ENCODE measurements around the gene CUZD1.

The CUZD1 gene

GRCh38 chr10:122852261-122852660 is 6.6 kb upstream of the CUZD1 start:
- no peak overlapping the region for H2AFZ ChIP-seq (ENCODE audit: low read depth)
- no peak overlapping the region for H3K27ac ChIP-seq
- no peaks in the 10 kb centered on the region for H4K20me1 ChIP-seq (ENCODE audit: insufficient read depth)
- no peak for TF ChIP-seq CTCF (conservative IDR thresholded peaks at IDR 0.05; ENCODE audit: low read depth, low read length)
- H3K4me2 ChIP-seq = no peak overlapping the region
- H3K4me3 ChIP-seq (IDR thresholded peaks at IDR 0.05; ENCODE audit: insufficient read depth, low read depth, low read length) = no peak overlapping the region
- peaks cover 41% of the 10 kb centered on the region for H3K4me1 ChIP-seq (ENCODE audit: low read depth, poor library complexity, severe bottlenecking)
- H3K27me3 ChIP-seq (ENCODE audit: insufficient read depth, low read depth) = no peaks in the 10 kb centered on the region
- H3K36me3 ChIP-seq (ENCODE audit: insufficient read depth) = no peaks in the 10 kb centered on the region
- H3K79me2 ChIP-seq (ENCODE audit: insufficient read depth, low read depth) = no peaks in the 10 kb centered on the region; the same call in 1 of the 2 replicates
- H3K9ac ChIP-seq = no peak overlapping the region

- Histone ChIP-seq H3K27me3 (ENCODE audit: insufficient read depth, low read depth) (no peaks in the 10 kb centered on the region), H4K20me1 (ENCODE audit: insufficient read depth) (no peaks in the 10 kb centered on the region), H3K9ac (no peak overlapping the region), H3K4me3 (IDR thresholded peaks at IDR 0.05; ENCODE audit: insufficient read depth, low read depth, low read length) (no peak overlapping the region), H3K27ac (no peak overlapping the region), H3K4me2 (no peak overlapping the region), H3K79me2 (ENCODE audit: insufficient read depth, low read depth) (no peaks in the 10 kb centered on the region; the same call in 1 of the 2 replicates), H3K4me1 (ENCODE audit: low read depth, poor library complexity, severe bottlenecking) (peaks cover 37% of the 10 kb centered on the region), H3K36me3 (ENCODE audit: insufficient read depth) (no peaks in the 10 kb centered on the region), H2AFZ (ENCODE audit: low read depth) (no peak overlapping the region)
- TF ChIP-seq CTCF (conservative IDR thresholded peaks at IDR 0.05; ENCODE audit: low read depth, low read length) = no peak
Measured at GRCh38 chr10:122850705-122851640, 5.3 kb upstream of the CUZD1 start.

GRCh38 chr10:122849900-122850605 is 4.4 kb upstream of the CUZD1 start:
- no peak overlapping the region for H3K4me2 ChIP-seq
- H3K9ac ChIP-seq = no peak overlapping the region
- no peak for TF ChIP-seq CTCF (conservative IDR thresholded peaks at IDR 0.05; ENCODE audit: low read depth, low read length)
- no peaks in the 10 kb centered on the region for H4K20me1 ChIP-seq (ENCODE audit: insufficient read depth)
- H3K36me3 ChIP-seq (ENCODE audit: insufficient read depth) = no peaks in the 10 kb centered on the region
- H3K79me2 ChIP-seq (ENCODE audit: insufficient read depth, low read depth) = no peaks in the 10 kb centered on the region; the same call in 1 of the 2 replicates
- peaks cover 28% of the 10 kb centered on the region for H3K4me1 ChIP-seq (ENCODE audit: low read depth, poor library complexity, severe bottlenecking)
- H3K27ac ChIP-seq = no peak overlapping the region
- H3K4me3 ChIP-seq (IDR thresholded peaks at IDR 0.05; ENCODE audit: insufficient read depth, low read depth, low read length) = no peak overlapping the region
- H3K27me3 ChIP-seq (ENCODE audit: insufficient read depth, low read depth) = no peaks in the 10 kb centered on the region
- H2AFZ ChIP-seq (ENCODE audit: low read depth) = no peak overlapping the region

- no peaks in the 10 kb centered on the region for H4K20me1 ChIP-seq (ENCODE audit: insufficient read depth)
- no peaks in the 10 kb centered on the region for H3K36me3 ChIP-seq (ENCODE audit: insufficient read depth)
- no peak overlapping the region for H3K4me3 ChIP-seq (IDR thresholded peaks at IDR 0.05; ENCODE audit: insufficient read depth, low read depth, low read length)
- peaks cover 18% of the 10 kb centered on the region for H3K4me1 ChIP-seq (ENCODE audit: low read depth, poor library complexity, severe bottlenecking)
- no peak overlapping the region for H3K4me2 ChIP-seq
- no peaks in the 10 kb centered on the region for H3K27me3 ChIP-seq (ENCODE audit: insufficient read depth, low read depth)
- H3K79me2 ChIP-seq (ENCODE audit: insufficient read depth, low read depth) = no peaks in the 10 kb centered on the region; the same call in 1 of the 2 replicates
- H3K27ac ChIP-seq = no peak overlapping the region
- no peak overlapping the region for H2AFZ ChIP-seq (ENCODE audit: low read depth)
- no peak for TF ChIP-seq CTCF (conservative IDR thresholded peaks at IDR 0.05; ENCODE audit: low read depth, low read length)
- H3K9ac ChIP-seq = no peak overlapping the region
Measured at GRCh38 chr10:122849090-122849489, 3.4 kb upstream of the CUZD1 start.
